Measurements from ENCODE around the gene ACE2.

GRCh38 chrX:15511563-15511962 lies 89.2 kb downstream of the ACE2 start:
- TF ChIP-seq EZH2 (IDR thresholded peaks at IDR 0.05; ENCODE audit: borderline replicate concordance, low read depth, low read length, severe bottlenecking) (no peak), CTCF (IDR thresholded peaks at IDR 0.05; ENCODE audit: borderline replicate concordance, extremely low read depth, low read length, poor library complexity, severe bottlenecking) (no peak)
